ENCODE data around the gene FBLN2.

FBLN2 gene

DNA sequence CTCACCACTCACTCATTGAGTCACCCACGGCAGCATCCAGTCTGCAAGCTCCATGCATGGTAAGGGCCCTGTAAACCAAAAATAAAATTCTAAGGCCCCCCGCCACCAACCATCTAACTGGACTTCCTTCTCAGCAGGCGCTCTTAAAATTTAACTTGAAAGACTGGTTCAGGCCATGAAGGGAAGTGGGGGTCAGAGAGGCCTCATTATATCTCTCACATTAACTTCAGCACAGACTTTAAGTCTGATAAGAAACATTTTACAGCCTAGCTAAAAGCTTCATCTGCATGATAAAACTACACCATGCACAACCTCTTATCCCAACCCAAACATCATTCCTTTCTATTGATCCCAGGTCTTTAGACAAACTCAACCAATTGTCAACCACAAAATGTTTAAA is 38.5 kb downstream of the FBLN2 start:
- H3K9ac ChIP-seq (ENCODE audit: low read length): no peak overlapping the region
- no peak overlapping the region for H2AFZ ChIP-seq (ENCODE audit: low read depth, low read length)
- no peak overlapping the region for H3K27ac ChIP-seq (ENCODE audit: low read length)
- no peak overlapping the region for H3K4me3 ChIP-seq (ENCODE audit: low read length)
- TF ChIP-seq EZH2phosphoT487 (IDR thresholded peaks at IDR 0.05; ENCODE audit: low read depth): no peak
- TF ChIP-seq, protein P1, sequence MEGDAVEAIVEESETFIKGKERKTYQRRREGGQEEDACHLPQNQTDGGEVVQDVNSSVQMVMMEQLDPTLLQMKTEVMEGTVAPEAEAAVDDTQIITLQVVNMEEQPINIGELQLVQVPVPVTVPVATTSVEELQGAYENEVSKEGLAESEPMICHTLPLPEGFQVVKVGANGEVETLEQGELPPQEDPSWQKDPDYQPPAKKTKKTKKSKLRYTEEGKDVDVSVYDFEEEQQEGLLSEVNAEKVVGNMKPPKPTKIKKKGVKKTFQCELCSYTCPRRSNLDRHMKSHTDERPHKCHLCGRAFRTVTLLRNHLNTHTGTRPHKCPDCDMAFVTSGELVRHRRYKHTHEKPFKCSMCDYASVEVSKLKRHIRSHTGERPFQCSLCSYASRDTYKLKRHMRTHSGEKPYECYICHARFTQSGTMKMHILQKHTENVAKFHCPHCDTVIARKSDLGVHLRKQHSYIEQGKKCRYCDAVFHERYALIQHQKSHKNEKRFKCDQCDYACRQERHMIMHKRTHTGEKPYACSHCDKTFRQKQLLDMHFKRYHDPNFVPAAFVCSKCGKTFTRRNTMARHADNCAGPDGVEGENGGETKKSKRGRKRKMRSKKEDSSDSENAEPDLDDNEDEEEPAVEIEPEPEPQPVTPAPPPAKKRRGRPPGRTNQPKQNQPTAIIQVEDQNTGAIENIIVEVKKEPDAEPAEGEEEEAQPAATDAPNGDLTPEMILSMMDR (IDR thresholded peaks at IDR 0.05; ENCODE audit: low read depth, low read length): no peak
- H4K20me1 ChIP-seq (ENCODE audit: insufficient read depth, low read length): no peaks in the 10 kb centered on the region
- H3K27me3 ChIP-seq (ENCODE audit: low read depth, low read length): peaks cover 10% of the 10 kb centered on the region
- no peaks in the 10 kb centered on the region for H3K9me3 ChIP-seq (ENCODE audit: insufficient read depth, low read length)
- H3K4me2 ChIP-seq (ENCODE audit: low read length): no peak overlapping the region
- H3K4me1 ChIP-seq (ENCODE audit: low read length): no peaks in the 10 kb centered on the region
- no peaks in the 10 kb centered on the region for H3K36me3 ChIP-seq (replicated peaks; ENCODE audit: low read depth, low read length)
- H3K79me2 ChIP-seq (ENCODE audit: low read length): no peaks in the 10 kb centered on the region

DNA sequence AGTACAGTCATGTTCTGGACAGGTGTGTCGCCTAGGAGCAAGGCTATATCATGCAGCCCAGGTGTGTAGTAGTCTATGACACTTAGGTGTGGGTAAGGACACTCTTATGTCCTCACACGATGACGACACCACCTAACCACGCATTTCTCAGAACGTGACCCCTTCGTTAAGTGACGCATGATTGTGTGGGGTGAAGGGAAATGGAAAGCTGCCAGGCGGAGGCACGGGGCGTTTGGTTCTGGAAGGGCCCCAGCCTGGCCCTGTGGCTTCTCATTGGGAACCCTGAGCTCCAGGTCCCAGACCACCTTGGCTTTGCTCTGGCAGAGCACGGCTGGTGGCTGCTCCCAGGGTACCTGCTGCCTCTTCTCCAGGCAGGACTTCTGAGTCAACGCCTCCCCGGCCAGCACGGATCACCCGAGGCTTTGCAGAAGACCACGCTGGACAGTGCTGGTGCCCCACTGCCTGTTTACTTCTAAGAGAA is 39.3 kb downstream of the FBLN2 start:
- no peak overlapping the region for H3K27ac ChIP-seq (ENCODE audit: low read length)
- no peaks in the 10 kb centered on the region for H3K4me1 ChIP-seq (ENCODE audit: low read length)
- H3K9me3 ChIP-seq (ENCODE audit: insufficient read depth, low read length): no peaks in the 10 kb centered on the region
- TF ChIP-seq EZH2phosphoT487 (IDR thresholded peaks at IDR 0.05; ENCODE audit: low read depth): no peak
- TF ChIP-seq, protein P1 (IDR thresholded peaks at IDR 0.05; ENCODE audit: low read depth, low read length): no peak
- H3K79me2 ChIP-seq (ENCODE audit: low read length): no peaks in the 10 kb centered on the region
- H3K27me3 ChIP-seq (ENCODE audit: low read depth, low read length): peaks cover 18% of the 10 kb centered on the region
- H4K20me1 ChIP-seq (ENCODE audit: insufficient read depth, low read length): no peaks in the 10 kb centered on the region
- H2AFZ ChIP-seq (ENCODE audit: low read depth, low read length): no peak overlapping the region
- no peak overlapping the region for H3K9ac ChIP-seq (ENCODE audit: low read length)
- no peaks in the 10 kb centered on the region for H3K36me3 ChIP-seq (replicated peaks; ENCODE audit: low read depth, low read length)
- no peak overlapping the region for H3K4me2 ChIP-seq (ENCODE audit: low read length)
- no peak overlapping the region for H3K4me3 ChIP-seq (ENCODE audit: low read length)

DNA sequence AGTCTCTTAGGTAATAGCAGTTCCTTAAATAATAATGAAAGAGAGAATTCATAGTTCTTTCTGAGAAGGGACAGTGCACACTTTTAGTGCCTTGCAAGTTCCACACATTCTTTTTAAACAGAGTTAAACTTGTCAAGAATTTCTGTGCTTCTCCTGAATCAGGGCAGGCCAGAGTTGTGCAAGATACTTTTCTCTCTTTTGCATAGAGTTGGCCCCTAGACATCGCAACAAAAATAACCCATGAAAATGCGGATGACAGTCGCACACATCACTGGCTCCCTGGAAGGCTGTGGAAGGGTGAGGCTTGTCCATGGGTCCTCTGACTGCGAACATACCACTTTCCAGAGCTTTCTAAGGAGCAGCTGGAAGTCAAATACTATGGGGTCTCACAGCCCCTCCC is 40.1 kb downstream of the FBLN2 start:
- Histone ChIP-seq H3K27ac (ENCODE audit: low read length) (no peak overlapping the region), H3K79me2 (ENCODE audit: low read length) (no peaks in the 10 kb centered on the region), H3K9me3 (ENCODE audit: insufficient read depth, low read length) (no peaks in the 10 kb centered on the region), H3K4me1 (ENCODE audit: low read length) (no peaks in the 10 kb centered on the region), H3K36me3 (replicated peaks; ENCODE audit: low read depth, low read length) (no peaks in the 10 kb centered on the region), H4K20me1 (ENCODE audit: insufficient read depth, low read length) (no peaks in the 10 kb centered on the region), H3K9ac (ENCODE audit: low read length) (no peak overlapping the region), H2AFZ (ENCODE audit: low read depth, low read length) (no peak overlapping the region), H3K4me3 (ENCODE audit: low read length) (no peak overlapping the region), H3K4me2 (ENCODE audit: low read length) (no peak overlapping the region), H3K27me3 (ENCODE audit: low read depth, low read length) (peaks cover 23% of the 10 kb centered on the region)
- TF ChIP-seq, protein P1 (IDR thresholded peaks at IDR 0.05; ENCODE audit: low read depth, low read length): no peak
- no peak for TF ChIP-seq EZH2phosphoT487 (IDR thresholded peaks at IDR 0.05; ENCODE audit: low read depth)

DNA sequence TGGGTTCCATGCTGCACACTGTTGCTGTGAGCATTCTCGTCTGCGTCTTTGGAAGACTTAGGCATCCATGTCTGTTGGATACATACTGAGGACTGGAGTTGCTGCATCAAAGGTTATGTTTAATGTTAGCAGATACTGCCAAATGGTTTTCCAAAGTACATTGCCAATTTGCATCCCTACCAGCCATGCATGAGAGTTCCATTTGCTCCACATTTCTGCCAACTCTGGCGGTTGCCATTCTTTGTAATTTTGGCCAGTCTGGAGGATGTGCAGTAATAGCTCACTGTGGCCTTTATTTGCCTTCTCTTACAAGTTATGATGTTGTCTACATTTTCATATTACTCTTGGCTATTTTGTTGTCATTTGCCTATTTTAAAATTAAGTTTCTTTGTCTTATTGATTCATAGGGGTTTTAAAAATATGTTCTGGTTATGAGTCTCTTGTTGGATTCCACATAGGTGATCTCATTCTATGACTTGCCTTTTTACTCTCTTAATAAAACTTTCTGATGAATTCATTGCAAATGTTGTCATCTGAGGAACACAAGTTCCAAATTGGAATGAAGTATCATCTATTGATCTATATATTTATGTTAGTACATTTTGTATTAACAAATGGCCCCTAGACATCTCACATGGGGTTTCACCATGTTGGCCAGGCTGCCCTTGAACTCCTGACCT is 42.1 kb downstream of the FBLN2 start:
- H3K27me3 ChIP-seq (ENCODE audit: low read depth, low read length): peaks cover 43% of the 10 kb centered on the region
- H3K36me3 ChIP-seq (replicated peaks; ENCODE audit: low read depth, low read length): no peaks in the 10 kb centered on the region
- no peak overlapping the region for H3K4me3 ChIP-seq (ENCODE audit: low read length)
- no peaks in the 10 kb centered on the region for H3K4me1 ChIP-seq (ENCODE audit: low read length)
- H2AFZ ChIP-seq (ENCODE audit: low read depth, low read length): no peak overlapping the region
- H4K20me1 ChIP-seq (ENCODE audit: insufficient read depth, low read length): no peaks in the 10 kb centered on the region
- no peaks in the 10 kb centered on the region for H3K79me2 ChIP-seq (ENCODE audit: low read length)
- no peak overlapping the region for H3K9ac ChIP-seq (ENCODE audit: low read length)
- TF ChIP-seq, protein P1 (IDR thresholded peaks at IDR 0.05; ENCODE audit: low read depth, low read length): no peak
- TF ChIP-seq EZH2phosphoT487 (IDR thresholded peaks at IDR 0.05; ENCODE audit: low read depth): no peak
- H3K9me3 ChIP-seq (ENCODE audit: insufficient read depth, low read length): no peaks in the 10 kb centered on the region
- no peak overlapping the region for H3K4me2 ChIP-seq (ENCODE audit: low read length)
- no peak overlapping the region for H3K27ac ChIP-seq (ENCODE audit: low read length)
